T-cell (primary cell): ENCODE data around the gene PIK3AP1. TPM values are rescaled to one million over a fixed set of nuclear protein-coding genes. Genes with fewer than 3 reads are reported as not detected.

ENCODE experiments used
- ATAC-seq, 4 experiments: fragments of 200-7000 bp in 3 of 4; fragments of 150-1000 bp in 1 of 4; cut with Tn5 transposase; replicated peaks in 1 of 4; 1 replicate in 3 of 4; 2 replicates in 1 of 4; pipeline ENCODE4 v1.10.0; 2021; ENCODE audit warnings: moderate library complexity in 3 of 4, mild to moderate bottlenecking in 2 of 4, moderate number of reproducible peaks in 1 of 4
- CTCF ChIA-PET, 2 donors: fragments of 300-600 bp; sonication (Branson Sonifier 250); formaldehyde crosslinking; loops; one replicate each; lab custom pipeline; 2022; ENCODE audit warnings: antibody characterized with exemption in 2 of 2; lab: Charles Lee
- POLR2A ChIA-PET, 2 donors: fragments of 300-600 bp; sonication (Branson Sonifier 250); formaldehyde crosslinking; loops; one replicate each; lab custom pipeline; 2022; ENCODE audit warnings: antibody characterized with exemption in 2 of 2; lab: Charles Lee
- DNase-seq, 35 experiments: peaks; one replicate each; pipeline versions ENCODE4 v3.0.0 to v3.0.0-alpha.2; 2013 to 2023
- H3K27ac ChIP-seq: one replicate; pipeline ENCODE4 v1.5.1; 2013; ENCODE audit warnings: low read length
- H3K27me3 ChIP-seq, 2 experiments: replicated peaks in 1 of 2; 1 replicate in 1 of 2; 2 replicates in 1 of 2; pipeline versions ENCODE4 v1.6.1 to v1.7.0; 2013; ENCODE audit warnings: low read length in 1 of 2, mixed read lengths in 1 of 2; ENCODE audit not compliant: control insufficient read depth in 2 of 2, insufficient read depth in 2 of 2; ENCODE audit errors: extremely low read depth in 1 of 2
- H3K36me3 ChIP-seq, 2 donors: 1 replicate in 1 of 2; 2 replicates in 1 of 2; pipeline versions ENCODE4 v1.6.1 to v1.7.0; 2013; ENCODE audit warnings: low read length in 1 of 2; ENCODE audit not compliant: control insufficient read depth in 2 of 2, insufficient read depth in 1 of 2; ENCODE audit errors: extremely low read depth in 1 of 2
- H3K4me1 ChIP-seq, 2 experiments: 1 replicate in 1 of 2; 2 replicates in 1 of 2; pipeline versions ENCODE4 v1.6.1 to v1.7.0; 2013; ENCODE audit warnings: low read length in 2 of 2, mixed read lengths in 1 of 2; ENCODE audit not compliant: insufficient read depth in 2 of 2, control insufficient read depth in 1 of 2; ENCODE audit errors: extremely low read depth in 1 of 2
- H3K4me3 ChIP-seq, 2 donors: 1 replicate in 1 of 2; 2 replicates in 1 of 2; pipeline versions ENCODE4 v1.5.1 to v1.7.0; 2013; ENCODE audit warnings: mild to moderate bottlenecking in 2 of 2, low read length in 1 of 2, moderate library complexity in 1 of 2; ENCODE audit not compliant: control insufficient read depth in 1 of 2; ENCODE audit errors: extremely low read depth in 1 of 2
- H3K9me3 ChIP-seq: 2 replicates; pipeline ENCODE4 v1.7.0; 2013
- H3K27ac Mint-ChIP-seq, 2 donors: one replicate each; pipeline ENCODE4 v1.8.0; 2020 to 2021; ENCODE audit warnings: mild to moderate bottlenecking in 2 of 2, mixed read lengths in 2 of 2
- H3K27me3 Mint-ChIP-seq, 2 donors: one replicate each; pipeline ENCODE4 v1.8.0; 2021 to 2022; ENCODE audit warnings: mixed read lengths in 2 of 2
- H3K36me3 Mint-ChIP-seq: one replicate; pipeline ENCODE4 v1.8.0; 2021; ENCODE audit warnings: mixed read lengths
- H3K4me1 Mint-ChIP-seq, 3 donors: one replicate each; pipeline ENCODE4 v1.8.0; 2020 to 2022; ENCODE audit warnings: mixed read lengths in 3 of 3, mild to moderate bottlenecking in 1 of 3
- H3K4me3 Mint-ChIP-seq, 3 donors: one replicate each; pipeline ENCODE4 v1.8.0; 2020 to 2022; ENCODE audit warnings: mild to moderate bottlenecking in 3 of 3, mixed read lengths in 3 of 3, moderate library complexity in 3 of 3
- H3K9me3 Mint-ChIP-seq, 3 donors: one replicate each; pipeline ENCODE4 v1.8.0; 2020 to 2022; ENCODE audit warnings: mixed read lengths in 3 of 3
- WGBS: methylation state at CpG from one replicate; pipeline ENCODE4 v1.1.5; 2013; ENCODE audit warnings: missing lambda C conversion rate; ENCODE audit not compliant: insufficient coverage; 5-methylcytosine and 5-hydroxymethylcytosine counted together
- total RNA-seq, 35 experiments: library from RNA in 6 of 35; stranded (reverse) in 6 of 35; fragments of 120-200 nt in 1 of 35; gene quantifications; one replicate each; pipeline versions ENCODE4 v1.2.1 to v1.2.4 and lab custom pipeline; 2013 to 2026

The PIK3AP1 gene
- total RNA-seq, 5 donors from 2014 or later (not counting 1 experiment from before 2014, with no cell fraction given) = 4.9 to 9.5 (median 7.9) TPM

DNA sequence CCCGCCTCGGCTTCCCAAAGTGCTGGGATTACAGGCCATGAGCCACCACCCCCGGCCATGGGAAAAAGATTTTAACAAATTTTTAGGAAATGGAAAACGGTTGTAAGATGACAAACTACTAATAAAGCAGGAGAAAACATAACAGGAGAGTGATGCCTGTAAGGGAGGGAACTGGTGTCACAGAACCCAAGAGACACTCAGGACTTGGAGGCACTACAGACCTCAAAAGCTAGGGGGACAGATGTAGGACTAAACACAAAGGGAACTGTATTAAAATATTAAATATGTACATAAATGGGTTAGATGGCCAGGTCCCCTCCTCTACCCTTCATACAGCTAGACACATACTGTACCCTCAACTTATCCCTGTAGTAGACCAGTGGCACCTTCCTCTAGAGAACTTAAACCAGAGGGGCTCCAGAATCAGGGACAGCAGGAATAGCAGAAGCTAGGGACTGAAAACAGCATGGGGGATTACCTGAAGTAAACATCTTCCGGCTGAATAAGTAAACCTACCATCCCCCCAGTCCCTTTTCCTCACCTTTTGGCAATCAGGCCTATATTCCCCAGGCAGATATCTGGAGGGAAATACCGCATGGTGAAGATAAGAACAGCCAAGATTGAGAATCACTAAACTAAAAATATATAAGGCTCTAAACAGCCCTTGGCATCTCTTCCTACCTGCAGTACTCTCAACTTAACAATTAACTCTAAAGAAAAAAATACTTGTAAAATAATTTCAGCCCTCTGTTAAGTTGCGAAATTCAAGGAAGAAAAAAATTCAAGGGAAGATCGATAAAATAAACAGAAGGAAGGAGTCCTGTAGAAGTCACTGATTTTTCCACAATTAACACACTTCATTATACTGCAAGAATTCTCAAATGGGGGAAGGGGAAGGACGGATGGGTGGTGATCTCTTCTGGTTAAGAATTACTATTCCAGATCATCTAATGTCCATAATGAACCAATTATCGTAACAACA lies 149.0 kb downstream of the PIK3AP1 start:
- H3K4me1 Mint-ChIP-seq = peaks cover 75 to 87% (median 78%) of the 10 kb centered on the region in 3 donors

DNA sequence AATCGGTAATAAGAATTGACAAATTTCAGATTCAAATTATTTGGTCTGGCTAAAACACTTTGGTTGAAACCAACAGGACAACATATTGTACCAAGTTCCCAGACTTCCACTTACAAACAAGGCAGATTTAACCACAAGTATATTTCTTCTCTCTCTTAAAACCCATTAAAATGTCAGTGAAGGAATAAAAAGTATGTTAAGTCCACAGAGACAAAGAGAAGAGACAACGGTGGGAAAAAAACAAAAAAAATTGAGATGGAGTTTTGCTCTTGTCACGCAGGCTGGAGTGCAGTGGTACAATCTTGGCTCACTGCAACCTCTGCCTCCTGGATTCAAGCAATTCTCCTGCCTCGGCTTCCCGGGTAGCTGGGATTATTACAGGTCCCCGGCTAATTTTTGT lies 149.8 kb downstream of the PIK3AP1 start:
- Histone ChIP-seq H3K4me3 (no peak overlapping the region), H3K4me1 (peaks cover 0 to 5% of the 10 kb centered on the region in 2 experiments), H3K9me3 (no peaks in the 10 kb centered on the region), H3K27me3 (no peaks in the 10 kb centered on the region), H3K27ac (no peak overlapping the region), H3K36me3 (peaks cover 0 to 16% of the 10 kb centered on the region in 2 donors)
- POLR2A ChIA-PET = no interaction called here
- no peaks in the 10 kb centered on the region for H3K27me3 Mint-ChIP-seq
- DNase-seq (no peak), ATAC-seq (no peak)
- no peak overlapping the region for H3K27ac Mint-ChIP-seq
- 100% methylated on average over 2 of the region's 6 CpGs for WGBS
- CTCF ChIA-PET = interaction anchor here in 1 of 2 donors (1.0 kb wide), 1 partner anchor 43 kb away, joined by 3 read pairs; no protein-coding TSS in a partner anchor
- H3K36me3 Mint-ChIP-seq = peaks cover 59% of the 10 kb centered on the region
- no peaks in the 10 kb centered on the region for H3K9me3 Mint-ChIP-seq
- H3K4me3 Mint-ChIP-seq = no peak overlapping the region
- H3K4me1 Mint-ChIP-seq = peaks cover 77 to 89% (median 82%) of the 10 kb centered on the region in 3 donors

More for the DNA sequence above, 149.0 kb downstream of the PIK3AP1 start:
- Mint-ChIP-seq H3K4me3 (no peak overlapping the region), H3K27ac (no peak overlapping the region), H3K36me3 (peaks cover 64% of the 10 kb centered on the region), H3K27me3 (no peaks in the 10 kb centered on the region), H3K9me3 (no peaks in the 10 kb centered on the region)
- H3K27me3 ChIP-seq = no peaks in the 10 kb centered on the region
- no peak overlapping the region for H3K4me3 ChIP-seq
- peaks cover 0 to 5% of the 10 kb centered on the region in 2 experiments for H3K4me1 ChIP-seq
- H3K36me3 ChIP-seq = peaks cover 0 to 23% of the 10 kb centered on the region in 2 donors
- ChIA-PET POLR2A (interaction anchor here in 1 of 2 donors (0.6 to 0.7 kb wide), 2 partner anchors 291 to 798 kb away, joined by 3 read pairs; no protein-coding TSS in a partner anchor), CTCF (interaction anchor here in 1 of 2 donors (1.0 kb wide), 1 partner anchor 44 kb away, joined by 3 read pairs; no protein-coding TSS in a partner anchor)
- no peaks in the 10 kb centered on the region for H3K9me3 ChIP-seq
- DNase-seq (no peak), ATAC-seq (no peak)
- no CpG with 5 or more reads among the region's 10 CpGs for WGBS
- H3K27ac ChIP-seq = no peak overlapping the region

GRCh38 chr10:96568402-96568801 lies 151.9 kb downstream of the PIK3AP1 start:
- Histone ChIP-seq H3K27ac (no peak overlapping the region), H3K4me3 (no peak overlapping the region), H3K9me3 (no peaks in the 10 kb centered on the region), H3K4me1 (peaks cover 0 to 5% of the 10 kb centered on the region in 2 experiments), H3K27me3 (no peaks in the 10 kb centered on the region), H3K36me3 (peaks cover 1 to 10% of the 10 kb centered on the region in 2 donors)
- ChIA-PET POLR2A (no interaction called here), CTCF (interaction anchor here in 1 of 2 donors (0.5 kb wide), 1 partner anchor 8 kb away, joined by 7 read pairs; no protein-coding TSS in a partner anchor)
- Mint-ChIP-seq H3K9me3 (no peaks in the 10 kb centered on the region), H3K27me3 (no peaks in the 10 kb centered on the region), H3K4me3 (no peak overlapping the region), H3K27ac (no peak overlapping the region), H3K36me3 (peaks cover 45% of the 10 kb centered on the region), H3K4me1 (peaks cover 66 to 73% (median 69%) of the 10 kb centered on the region in 3 donors)
- ATAC-seq = no peak
- WGBS = no CpG with 5 or more reads among the region's 1 CpG
- DNase-seq = no peak

- ATAC-seq (peak in 2 of 4 experiments; percentile 29 to 43), DNase-seq (no peak)
- no CpG with 5 or more reads among the region's 1 CpG for WGBS
- Mint-ChIP-seq H3K4me1 (peaks cover 45 to 57% (median 51%) of the 10 kb centered on the region in 3 donors), H3K9me3 (no peaks in the 10 kb centered on the region), H3K27me3 (no peaks in the 10 kb centered on the region), H3K27ac (no peak overlapping the region), H3K4me3 (no peak overlapping the region), H3K36me3 (peaks cover 45% of the 10 kb centered on the region)
- H3K27me3 ChIP-seq = no peaks in the 10 kb centered on the region
- peaks cover 0 to 5% of the 10 kb centered on the region in 2 experiments for H3K4me1 ChIP-seq
- peaks cover 4 to 24% of the 10 kb centered on the region in 2 donors for H3K36me3 ChIP-seq
- H3K4me3 ChIP-seq = no peak overlapping the region
- no peak overlapping the region for H3K27ac ChIP-seq
- ChIA-PET POLR2A (interaction anchor here in 1 of 2 donors (0.8 kb wide), 1 partner anchor 26 kb away, joined by 5 read pairs; no protein-coding TSS in a partner anchor), CTCF (no interaction called here)
- H3K9me3 ChIP-seq = no peaks in the 10 kb centered on the region
Measured at GRCh38 chr10:96565774-96566173, 154.5 kb downstream of the PIK3AP1 start.

- no peak for DNase-seq
- ChIA-PET POLR2A (interaction anchor here (0.6 to 1.5 kb wide), 5 partner anchors 17 to 472 kb away, joined by 5 to 14 read pairs (median 6); no protein-coding TSS in a partner anchor), CTCF (interaction anchor here in 1 of 2 donors (1.0 kb wide), 1 partner anchor 11 kb away, joined by 13 read pairs; no protein-coding TSS in a partner anchor)
- no CpG with 5 or more reads among the region's 3 CpGs for WGBS
- H3K4me3 ChIP-seq = no peak overlapping the region
- H3K27ac Mint-ChIP-seq = no peak overlapping the region
- H3K27me3 ChIP-seq = no peaks in the 10 kb centered on the region
- no peaks in the 10 kb centered on the region for H3K9me3 Mint-ChIP-seq
- H3K4me1 Mint-ChIP-seq = peaks cover 8 to 13% (median 13%) of the 10 kb centered on the region in 3 donors
- no peak overlapping the region for H3K27ac ChIP-seq
- no peak overlapping the region for H3K4me3 Mint-ChIP-seq
- H3K27me3 Mint-ChIP-seq = no peaks in the 10 kb centered on the region
- H3K36me3 ChIP-seq = peaks cover 4 to 58% of the 10 kb centered on the region in 2 donors
- H3K36me3 Mint-ChIP-seq = peaks cover 33% of the 10 kb centered on the region
- no peaks in the 10 kb centered on the region for H3K4me1 ChIP-seq
- H3K9me3 ChIP-seq = no peaks in the 10 kb centered on the region
- no peak for ATAC-seq
Measured at GRCh38 chr10:96560966-96561887, 159.1 kb downstream of the PIK3AP1 start.
